ENCODE data around the gene SLC27A2.

Gene SLC27A2

DNA sequence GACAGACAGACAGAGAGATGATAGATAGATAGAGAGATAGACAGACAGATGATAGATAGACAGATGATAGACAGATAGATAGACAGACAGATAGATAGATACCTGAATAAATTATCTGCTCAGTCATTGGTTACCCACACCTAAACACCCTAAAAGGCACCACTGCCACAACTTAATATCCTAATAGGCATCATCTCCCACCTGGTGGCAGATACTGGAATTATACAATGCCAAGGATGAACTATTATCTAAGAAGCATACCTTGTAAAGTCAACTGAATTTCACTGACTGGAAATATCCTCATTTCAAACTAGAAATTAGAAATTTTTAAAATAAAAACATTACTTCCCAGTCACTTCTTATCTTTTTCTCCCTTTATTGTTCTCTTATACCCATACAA is 43.6 kb upstream of the SLC27A2 start:
- TF ChIP-seq, protein P1, sequence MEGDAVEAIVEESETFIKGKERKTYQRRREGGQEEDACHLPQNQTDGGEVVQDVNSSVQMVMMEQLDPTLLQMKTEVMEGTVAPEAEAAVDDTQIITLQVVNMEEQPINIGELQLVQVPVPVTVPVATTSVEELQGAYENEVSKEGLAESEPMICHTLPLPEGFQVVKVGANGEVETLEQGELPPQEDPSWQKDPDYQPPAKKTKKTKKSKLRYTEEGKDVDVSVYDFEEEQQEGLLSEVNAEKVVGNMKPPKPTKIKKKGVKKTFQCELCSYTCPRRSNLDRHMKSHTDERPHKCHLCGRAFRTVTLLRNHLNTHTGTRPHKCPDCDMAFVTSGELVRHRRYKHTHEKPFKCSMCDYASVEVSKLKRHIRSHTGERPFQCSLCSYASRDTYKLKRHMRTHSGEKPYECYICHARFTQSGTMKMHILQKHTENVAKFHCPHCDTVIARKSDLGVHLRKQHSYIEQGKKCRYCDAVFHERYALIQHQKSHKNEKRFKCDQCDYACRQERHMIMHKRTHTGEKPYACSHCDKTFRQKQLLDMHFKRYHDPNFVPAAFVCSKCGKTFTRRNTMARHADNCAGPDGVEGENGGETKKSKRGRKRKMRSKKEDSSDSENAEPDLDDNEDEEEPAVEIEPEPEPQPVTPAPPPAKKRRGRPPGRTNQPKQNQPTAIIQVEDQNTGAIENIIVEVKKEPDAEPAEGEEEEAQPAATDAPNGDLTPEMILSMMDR (IDR thresholded peaks at IDR 0.05) = no peak
- no peaks in the 10 kb centered on the region for H3K36me3 ChIP-seq
- H3K27me3 ChIP-seq = no peaks in the 10 kb centered on the region
- H3K4me3 ChIP-seq (ENCODE audit: low read depth in 1 of 2, low read length in 1 of 2) = no peak overlapping the region
- no peak overlapping the region for H3K27ac ChIP-seq
- peaks cover 33 to 40% of the 10 kb centered on the region in 2 experiments for H3K4me1 ChIP-seq (ENCODE audit: control insufficient read depth in 1 of 2, insufficient read depth in 1 of 2, low read depth in 1 of 2, low read length in 1 of 2)
- H3K9me3 ChIP-seq = no peaks in the 10 kb centered on the region

DNA sequence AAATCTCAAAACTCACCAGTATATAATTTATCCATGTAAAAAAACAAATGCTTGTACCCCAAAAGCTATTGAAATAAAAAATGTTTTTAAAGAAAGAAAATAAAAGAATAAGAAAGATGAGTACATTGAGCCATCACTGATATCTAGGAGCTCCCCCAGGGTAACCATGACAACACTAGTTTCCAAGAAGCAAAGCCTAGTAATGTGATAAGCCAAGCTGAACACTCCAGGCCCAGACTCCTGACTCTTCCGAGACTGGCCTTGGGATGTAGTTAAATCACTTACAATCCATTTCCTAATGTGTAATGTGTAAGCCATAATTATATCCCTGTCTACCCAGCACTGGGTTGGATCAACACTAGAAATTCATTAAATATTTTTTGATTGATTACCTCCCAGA is 41.9 kb upstream of the SLC27A2 start:
- peaks cover 28 to 36% of the 10 kb centered on the region in 2 experiments for H3K4me1 ChIP-seq (ENCODE audit: control insufficient read depth in 1 of 2, insufficient read depth in 1 of 2, low read depth in 1 of 2, low read length in 1 of 2)

DNA sequence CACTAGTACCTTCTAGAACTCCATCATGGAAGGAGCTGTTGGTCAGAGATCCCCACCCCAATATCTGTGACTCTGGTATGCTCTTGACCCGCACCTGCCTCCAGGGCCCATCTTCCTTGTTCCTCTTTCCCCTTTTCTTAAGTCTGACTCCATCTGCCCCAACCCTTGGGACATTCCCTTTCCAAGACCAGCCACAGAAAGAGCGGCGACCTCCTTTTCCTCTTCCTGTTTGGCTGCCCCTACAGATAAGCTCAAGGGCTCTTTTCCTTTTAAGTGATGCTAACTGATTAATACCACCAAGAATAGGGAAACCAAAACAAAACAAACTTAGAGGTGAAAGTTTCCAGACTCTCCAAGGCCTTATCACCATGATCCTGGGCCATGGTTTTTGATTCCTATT is 41.0 kb upstream of the SLC27A2 start:
- no peak overlapping the region for H3K27ac ChIP-seq
- H3K36me3 ChIP-seq = no peaks in the 10 kb centered on the region
- H3K9me3 ChIP-seq = no peaks in the 10 kb centered on the region
- peaks cover 25 to 33% of the 10 kb centered on the region in 2 experiments for H3K4me1 ChIP-seq (ENCODE audit: control insufficient read depth in 1 of 2, insufficient read depth in 1 of 2, low read depth in 1 of 2, low read length in 1 of 2)
- no peaks in the 10 kb centered on the region for H3K27me3 ChIP-seq
- TF ChIP-seq, protein P1 (IDR thresholded peaks at IDR 0.05) = no peak
- H3K4me3 ChIP-seq (ENCODE audit: low read depth in 1 of 2, low read length in 1 of 2) = no peak overlapping the region

More for the DNA sequence above, 41.9 kb upstream of the SLC27A2 start:
- TF ChIP-seq, protein P1 (IDR thresholded peaks at IDR 0.05) = no peak
- Histone ChIP-seq H3K36me3 (no peaks in the 10 kb centered on the region), H3K27me3 (no peaks in the 10 kb centered on the region), H3K9me3 (no peaks in the 10 kb centered on the region), H3K27ac (no peak overlapping the region), H3K4me3 (ENCODE audit: low read depth in 1 of 2, low read length in 1 of 2) (no peak overlapping the region)

DNA sequence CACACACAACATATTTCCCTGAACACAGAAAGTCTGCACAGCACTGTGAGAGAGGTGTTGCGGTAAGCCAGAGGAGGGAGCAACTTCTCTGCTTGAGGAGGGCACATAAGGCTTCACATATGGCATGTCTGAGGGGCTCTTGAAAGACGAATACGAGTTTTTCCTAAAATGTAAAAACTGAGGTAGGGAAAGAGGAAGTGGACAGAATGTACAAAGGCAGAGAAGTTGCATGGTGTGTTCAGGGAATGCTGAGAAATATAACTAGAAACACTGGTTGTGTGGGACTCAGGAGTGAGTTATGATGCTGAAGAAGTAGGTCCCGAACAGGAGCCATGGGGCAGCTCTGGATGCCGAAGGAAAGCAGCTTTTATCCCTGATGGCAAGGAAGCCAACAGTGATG is 40.1 kb upstream of the SLC27A2 start:
- Histone ChIP-seq H3K27me3 (no peaks in the 10 kb centered on the region), H3K4me1 (ENCODE audit: control insufficient read depth in 1 of 2, insufficient read depth in 1 of 2, low read depth in 1 of 2, low read length in 1 of 2) (peaks cover 26 to 27% of the 10 kb centered on the region in 2 experiments), H3K27ac (no peak overlapping the region), H3K36me3 (no peaks in the 10 kb centered on the region), H3K9me3 (no peaks in the 10 kb centered on the region), H3K4me3 (ENCODE audit: low read depth in 1 of 2, low read length in 1 of 2) (no peak overlapping the region)
- TF ChIP-seq, protein P1 (IDR thresholded peaks at IDR 0.05) = no peak

DNA sequence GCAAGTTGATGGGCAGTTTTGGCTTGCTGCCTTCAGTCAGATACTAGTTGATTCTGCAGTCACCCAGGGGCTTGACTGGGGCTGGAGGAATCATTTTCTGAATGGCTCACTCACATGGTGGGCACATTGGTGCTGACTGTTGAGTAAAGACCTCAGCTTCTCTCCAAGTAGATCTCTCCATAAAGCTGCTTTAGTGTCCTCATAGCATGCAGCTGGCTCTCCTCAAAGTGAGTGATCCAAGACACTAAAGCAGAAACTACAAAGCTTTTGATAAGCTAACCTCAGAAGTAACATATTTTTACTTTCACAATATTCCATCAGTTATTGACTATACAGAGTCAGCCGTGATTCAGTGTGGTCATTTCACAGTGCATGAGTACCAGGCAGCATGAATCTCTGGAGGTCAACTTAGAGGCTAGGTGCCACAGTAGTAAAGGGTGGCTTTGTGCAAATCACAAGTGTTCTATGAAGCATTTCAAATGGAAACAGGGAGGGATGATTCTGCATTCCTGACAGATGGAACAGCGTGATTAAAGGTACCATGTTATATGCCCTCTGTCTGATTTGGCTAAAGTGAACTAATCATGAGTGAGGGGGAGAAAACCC is 38.6 kb upstream of the SLC27A2 start:
- Histone ChIP-seq H3K27me3 (no peaks in the 10 kb centered on the region), H3K9me3 (no peaks in the 10 kb centered on the region), H3K4me1 (ENCODE audit: control insufficient read depth in 1 of 2, insufficient read depth in 1 of 2, low read depth in 1 of 2, low read length in 1 of 2) (peaks cover 26 to 27% of the 10 kb centered on the region in 2 experiments), H3K36me3 (no peaks in the 10 kb centered on the region), H3K4me3 (ENCODE audit: low read depth in 1 of 2, low read length in 1 of 2) (no peak overlapping the region), H3K27ac (no peak overlapping the region)
- TF ChIP-seq, protein P1 (IDR thresholded peaks at IDR 0.05) = no peak
